Hippocampal formation (tissue), 2 donors: ENCODE data around the gene DEXI.
"Not testable (repeated sequence)": the region's sequence is repeated elsewhere in the genome, so short reads cannot be mapped to it uniquely, and the experiment has no call there.

Experiments used
- DNase-seq, 2 donors: peaks; one replicate each; lab custom pipeline; 2025; lab: John Stamatoyannopoulos, UW

The DEXI gene

GRCh38 chr16:10926867-10927266 lies 15.4 kb downstream of the DEXI start:
- no peak for DNase-seq

- DNase-seq, result no peak
These were observed 16.2 kb downstream of the DEXI start for GRCh38 chr16:10926094-10926493.

DNA sequence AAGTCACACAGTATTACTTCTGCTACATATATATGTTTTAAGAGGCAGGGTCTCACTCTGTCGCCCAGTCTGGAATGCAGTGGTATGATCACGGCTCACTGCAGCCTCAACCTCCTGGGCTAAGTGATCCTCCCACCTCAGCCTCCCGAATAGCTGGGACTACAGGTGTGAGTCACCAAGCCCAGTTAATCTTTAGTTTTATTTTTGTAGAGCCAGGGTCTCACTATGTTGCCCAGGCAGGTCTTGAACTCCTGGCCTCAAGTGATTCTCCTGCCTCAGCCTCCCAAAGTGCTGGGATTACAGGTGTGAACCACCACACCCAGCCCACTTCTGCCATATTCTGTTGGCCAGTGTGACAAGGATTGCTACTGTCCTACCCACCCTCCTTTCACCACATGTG lies 17.0 kb downstream of the DEXI start:
- not testable (repeated sequence) for DNase-seq

DNA sequence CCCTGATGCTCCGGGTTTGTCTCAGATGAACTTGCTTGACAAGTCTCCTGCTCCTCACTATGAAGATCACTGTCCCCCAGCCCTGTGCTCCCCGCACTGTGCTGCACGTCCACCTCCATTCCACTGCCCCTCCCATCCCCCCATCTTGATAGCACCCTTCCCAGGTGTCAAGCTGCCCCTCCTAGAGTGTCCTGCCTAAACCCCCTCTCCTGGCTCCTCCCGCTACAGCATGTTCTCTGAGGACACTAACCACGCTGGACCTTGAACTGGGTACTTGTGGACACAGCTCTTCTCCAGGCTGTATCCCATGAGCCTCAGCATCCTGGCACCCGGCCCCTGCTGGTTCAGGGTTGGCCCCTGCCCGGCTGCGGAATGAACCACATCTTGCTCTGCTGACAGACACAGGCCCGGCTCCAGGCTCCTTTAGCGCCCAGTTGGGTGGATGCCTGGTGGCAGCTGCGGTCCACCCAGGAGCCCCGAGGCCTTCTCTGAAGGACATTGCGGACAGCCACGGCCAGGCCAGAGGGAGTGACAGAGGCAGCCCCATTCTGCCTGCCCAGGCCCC lies 18.5 kb downstream of the DEXI start:
- peak in 1 of 2 donors; percentile 19 for DNase-seq

DNA sequence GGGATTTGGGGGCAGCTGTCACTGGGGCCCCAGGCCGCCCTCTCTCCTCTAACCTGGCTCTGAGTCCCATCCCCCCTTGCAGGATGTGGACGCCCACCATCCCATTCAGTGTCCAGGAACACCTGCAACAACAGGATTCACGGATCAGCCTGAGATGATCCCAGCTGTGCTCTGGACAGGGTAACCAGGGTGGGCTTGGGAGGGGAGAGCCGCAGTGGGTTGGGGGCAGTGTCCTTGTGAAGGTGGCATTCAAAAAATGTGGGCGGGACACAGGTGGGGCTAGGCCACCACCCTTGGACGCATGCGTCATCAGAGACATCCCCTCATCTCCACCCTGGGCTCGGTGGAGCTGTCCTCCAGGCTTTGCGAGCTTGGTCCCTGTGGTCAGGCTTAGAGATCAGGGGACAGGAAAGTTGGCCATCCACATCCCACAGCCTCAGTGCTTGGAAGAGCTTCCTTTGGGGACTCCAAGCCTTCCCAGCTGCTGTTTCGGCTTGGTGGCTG lies 19.1 kb downstream of the DEXI start:
- no peak for DNase-seq

GRCh38 chr16:10922328-10923145 lies 19.7 kb downstream of the DEXI start:
- DNase-seq, result no peak

DNA sequence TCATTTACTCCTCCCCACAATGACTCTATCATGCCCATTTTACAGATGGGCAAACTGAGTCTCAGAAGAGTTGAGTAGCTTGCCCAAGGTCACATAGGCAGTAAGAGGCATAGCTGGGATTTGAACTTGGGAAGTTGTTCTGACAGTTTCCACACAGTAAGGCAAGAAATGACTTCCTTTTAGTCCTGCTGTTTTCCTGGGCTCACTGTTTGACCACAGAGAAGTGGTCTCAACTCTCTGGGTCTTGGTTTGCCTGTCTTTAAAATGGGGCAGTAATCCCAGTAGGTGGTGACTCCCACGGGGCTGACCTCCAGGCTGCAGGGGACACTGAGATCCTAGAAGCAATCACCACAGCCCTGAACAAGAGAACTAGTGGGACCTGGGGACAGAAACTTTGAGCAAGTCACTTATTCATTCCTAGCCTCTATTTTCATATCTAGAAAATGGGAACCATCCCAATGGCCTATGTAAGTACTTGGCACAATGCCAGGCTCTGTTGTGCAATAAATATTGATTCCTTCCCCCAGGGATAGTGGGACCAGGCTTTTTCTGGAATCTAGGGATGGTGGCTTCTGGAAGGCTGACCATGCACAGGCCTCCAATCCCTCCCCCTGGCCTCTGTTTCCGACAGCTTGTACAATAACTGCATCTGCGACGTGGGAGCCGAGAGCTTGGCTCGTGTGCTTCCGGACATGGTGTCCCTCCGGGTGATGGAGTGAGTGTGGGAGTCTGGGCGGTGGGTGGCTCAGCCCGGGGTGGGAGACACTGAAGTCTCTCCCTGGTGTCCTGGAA lies 20.5 kb downstream of the DEXI start:
- no peak for DNase-seq

DNA sequence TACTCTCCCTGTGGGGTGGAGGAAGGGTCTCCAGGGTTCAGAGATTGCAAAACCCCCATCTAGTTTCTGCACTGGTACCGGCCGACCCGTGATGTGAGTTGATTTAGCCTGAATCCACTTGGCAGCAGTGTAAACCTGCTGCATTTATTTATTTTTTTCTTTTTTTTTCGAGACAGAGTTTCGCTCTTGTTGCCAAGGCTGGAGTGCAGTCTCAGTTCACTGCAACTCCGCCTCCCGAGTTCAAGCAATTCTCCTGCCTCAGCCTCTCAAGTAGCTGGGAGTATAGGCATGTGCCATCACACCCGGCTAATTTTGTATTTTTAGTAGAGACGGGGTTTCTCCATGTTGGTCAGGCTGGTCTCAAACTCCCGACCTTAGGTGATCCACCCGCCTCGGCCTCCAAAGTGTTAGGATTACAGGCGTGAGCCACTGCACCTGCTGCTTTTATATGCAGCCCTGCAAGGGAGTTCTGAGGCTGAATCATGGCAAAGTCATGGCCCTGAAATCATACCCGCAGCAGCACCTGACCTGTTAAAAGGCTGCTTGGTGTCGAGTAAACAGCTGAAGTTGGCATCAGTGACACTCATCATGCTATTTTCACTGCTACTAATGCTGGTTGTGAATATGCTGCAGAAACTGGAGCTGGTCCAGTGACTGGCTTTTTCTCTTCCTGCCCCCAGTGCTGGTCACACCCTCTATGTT lies 21.4 kb downstream of the DEXI start:
- DNase-seq, result no peak

DNA sequence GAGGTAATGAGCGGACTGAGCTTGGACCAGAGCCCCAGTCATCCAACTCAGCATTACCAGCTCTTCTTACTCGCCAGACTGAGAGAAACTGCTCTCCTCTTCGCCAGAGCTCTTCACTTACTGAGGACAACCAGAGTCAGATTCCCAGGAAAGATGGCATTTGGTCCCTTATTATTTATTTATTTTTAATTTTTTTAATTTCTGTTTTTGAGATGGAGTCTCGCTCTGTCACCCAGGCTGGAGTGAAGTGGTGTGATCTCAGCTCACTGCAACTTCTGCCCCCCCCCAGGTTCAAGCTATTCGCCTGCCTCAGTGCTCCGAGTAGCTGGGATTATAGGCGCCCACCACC lies 23.3 kb downstream of the DEXI start:
- DNase-seq, result no peak

DNA sequence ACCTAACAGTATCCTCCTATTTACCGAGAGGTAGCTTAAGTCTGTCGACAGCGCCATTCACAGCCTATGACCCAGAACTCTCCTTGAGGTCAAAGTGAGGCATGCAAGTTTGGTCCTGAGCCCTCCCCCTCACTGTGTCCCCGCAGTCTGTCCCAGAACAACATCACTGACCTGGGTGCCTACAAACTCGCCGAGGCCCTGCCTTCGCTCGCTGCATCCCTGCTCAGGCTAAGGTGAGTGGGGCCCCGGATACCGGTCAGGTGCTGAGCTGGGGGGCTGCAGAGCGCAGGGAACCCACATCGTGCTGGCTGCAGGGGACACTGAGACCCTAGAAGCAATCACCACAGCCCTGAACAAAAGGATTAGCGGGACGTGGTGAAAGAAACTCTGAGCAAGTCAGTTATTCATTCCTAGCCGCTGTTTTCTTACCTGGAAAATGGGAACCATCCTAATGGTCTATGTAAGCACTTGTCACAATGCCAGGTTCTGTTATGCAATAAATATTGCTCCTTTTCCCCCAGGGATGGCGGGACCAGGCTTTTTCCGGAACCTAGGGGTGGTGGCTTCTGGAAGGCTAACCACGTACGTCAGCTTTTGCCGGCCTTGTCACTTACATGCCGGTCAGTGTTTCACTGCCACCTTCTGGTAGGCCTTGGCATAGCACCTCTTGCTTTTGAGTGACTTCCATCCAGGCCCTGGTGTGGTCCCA lies 23.8 kb downstream of the DEXI start:
- DNase-seq, result peak; percentile 34 to 75

GRCh38 chr16:10916534-10916933 lies 25.7 kb downstream of the DEXI start:
- no peak for DNase-seq

- no peak for DNase-seq
These were observed 31.0 kb downstream of the DEXI start for GRCh38 chr16:10911267-10911666.

GRCh38 chr16:10907757-10908045 lies 34.6 kb downstream of the DEXI start:
- no peak for DNase-seq

GRCh38 chr16:10906914-10907756 lies 35.1 kb downstream of the DEXI start:
- DNase-seq, result no peak

DNA sequence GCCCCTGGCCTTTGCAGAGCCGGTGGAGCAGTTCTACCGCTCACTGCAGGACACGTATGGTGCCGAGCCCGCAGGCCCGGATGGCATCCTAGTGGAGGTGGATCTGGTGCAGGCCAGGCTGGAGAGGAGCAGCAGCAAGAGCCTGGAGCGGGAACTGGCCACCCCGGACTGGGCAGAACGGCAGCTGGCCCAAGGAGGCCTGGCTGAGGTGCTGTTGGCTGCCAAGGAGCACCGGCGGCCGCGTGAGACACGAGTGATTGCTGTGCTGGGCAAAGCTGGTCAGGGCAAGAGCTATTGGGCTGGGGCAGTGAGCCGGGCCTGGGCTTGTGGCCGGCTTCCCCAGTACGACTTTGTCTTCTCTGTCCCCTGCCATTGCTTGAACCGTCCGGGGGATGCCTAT lies 35.8 kb downstream of the DEXI start:
- no peak for DNase-seq

GRCh38 chr16:10902999-10903398 lies 39.3 kb downstream of the DEXI start:
- DNase-seq, result no peak

GRCh38 chr16:10897134-10897533 lies 45.1 kb downstream of the DEXI start:
- DNase-seq, result no peak

GRCh38 chr16:10896723-10897122 lies 45.5 kb downstream of the DEXI start:
- no peak for DNase-seq

DNA sequence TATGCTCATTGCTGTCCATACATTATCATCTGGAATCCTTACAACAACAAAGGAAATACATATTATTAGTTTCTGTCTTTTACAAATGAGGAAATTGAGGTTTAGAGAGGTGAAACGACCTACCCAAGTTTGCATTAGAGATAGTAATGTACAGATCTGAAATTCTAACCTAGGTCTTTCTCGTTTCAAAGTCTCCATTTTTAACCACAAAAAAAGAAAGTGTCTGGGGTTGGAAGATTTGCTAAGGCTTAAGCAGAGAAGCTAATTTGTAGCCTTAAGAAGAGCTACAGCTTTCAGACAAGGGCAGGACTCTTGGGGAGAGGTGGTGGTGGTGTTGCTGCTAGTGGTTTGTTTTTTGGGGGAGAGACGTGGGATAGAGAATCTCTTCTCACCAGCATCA lies 46.1 kb downstream of the DEXI start:
- DNase-seq, result no peak

GRCh38 chr16:10895053-10895946 lies 47.0 kb downstream of the DEXI start:
- no peak for DNase-seq
